ENCODE data around the gene FAM149A. TPM values are rescaled to one million over a fixed set of nuclear protein-coding genes. Genes with fewer than 3 reads are reported as not detected.

The FAM149A gene
- total RNA-seq, 1 donor from 2014 or later = 0.33 TPM

DNA sequence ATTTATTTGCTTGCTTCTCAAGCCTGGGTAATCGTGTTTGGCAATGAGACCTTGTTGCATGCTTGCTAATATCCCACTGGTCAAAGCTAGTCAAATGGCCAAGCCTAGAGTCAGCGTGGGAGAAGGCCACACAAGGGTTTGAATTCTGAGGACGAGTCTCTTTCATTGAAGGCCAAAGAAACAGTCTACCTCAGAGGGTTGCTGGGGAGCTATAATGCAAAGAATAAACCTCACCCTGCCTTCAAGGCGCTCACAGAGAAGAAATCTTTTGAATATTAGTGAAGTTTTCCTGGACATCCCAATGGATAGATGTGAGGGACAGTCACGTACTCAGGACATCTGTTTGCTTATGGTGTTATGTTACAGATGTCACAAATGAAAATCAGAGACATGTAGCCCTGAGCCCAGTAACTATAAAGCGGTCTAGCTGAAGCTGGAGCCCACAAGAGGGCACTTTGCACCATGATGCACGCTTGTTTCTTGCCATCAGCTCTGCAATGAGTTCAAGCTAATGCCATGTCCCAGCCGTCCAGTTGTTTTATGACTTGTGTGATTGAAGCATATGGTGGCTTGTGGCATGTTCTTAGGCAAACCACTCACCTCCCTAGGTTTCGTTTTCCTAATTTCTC lies 36.6 kb upstream of the FAM149A start:
- Mint-ChIP-seq H3K4me1 (ENCODE audit: unreplicated experiment) (no peaks in the 10 kb centered on the region), H3K9me3 (ENCODE audit: unreplicated experiment) (no peaks in the 10 kb centered on the region), H3K4me3 (ENCODE audit: unreplicated experiment) (no peak overlapping the region), H3K27me3 (ENCODE audit: unreplicated experiment) (peaks cover 2% of the 10 kb centered on the region), H3K36me3 (ENCODE audit: low read depth, unreplicated experiment) (no peaks in the 10 kb centered on the region), H3K27ac (ENCODE audit: unreplicated experiment) (no peak overlapping the region)
- DNase-seq (ENCODE audit: low spot score) = peak; percentile 24
- no peak for TF ChIP-seq CTCF (IDR thresholded peaks at IDR 0.05; ENCODE audit: unreplicated experiment)

- H3K36me3 Mint-ChIP-seq (ENCODE audit: low read depth, unreplicated experiment) = no peaks in the 10 kb centered on the region
- TF ChIP-seq CTCF (IDR thresholded peaks at IDR 0.05; ENCODE audit: unreplicated experiment) = no peak
- no peak within 1 kb of the TSS for H3K4me3 Mint-ChIP-seq (ENCODE audit: unreplicated experiment)
- no peaks in the 10 kb centered on the region for H3K9me3 Mint-ChIP-seq (ENCODE audit: unreplicated experiment)
- DNase-seq (ENCODE audit: low spot score) = no peak
- H3K27me3 Mint-ChIP-seq (ENCODE audit: unreplicated experiment) = peaks cover 2% of the 10 kb centered on the region
- H3K4me1 Mint-ChIP-seq (ENCODE audit: unreplicated experiment) = no peaks in the 10 kb centered on the region
- H3K27ac Mint-ChIP-seq (ENCODE audit: unreplicated experiment) = no peak within 1 kb of the TSS
Observed at GRCh38 chr4:186068581-186069348, 35.7 kb upstream of the FAM149A start, which contains the start of gene TLR3. TLR3 (plus strand) TSS chr4:186069156; CDS start chr4:186076620, 7,464 bp downstream.

GRCh38 chr4:186069729-186070128 lies 34.8 kb upstream of the FAM149A start:
- DNase-seq (ENCODE audit: low spot score) = no peak
- H3K27me3 Mint-ChIP-seq (ENCODE audit: unreplicated experiment) = peaks cover 2% of the 10 kb centered on the region
- no peaks in the 10 kb centered on the region for H3K9me3 Mint-ChIP-seq (ENCODE audit: unreplicated experiment)
- no peak overlapping the region for H3K4me3 Mint-ChIP-seq (ENCODE audit: unreplicated experiment)
- no peaks in the 10 kb centered on the region for H3K4me1 Mint-ChIP-seq (ENCODE audit: unreplicated experiment)
- no peak overlapping the region for H3K27ac Mint-ChIP-seq (ENCODE audit: unreplicated experiment)
- no peaks in the 10 kb centered on the region for H3K36me3 Mint-ChIP-seq (ENCODE audit: low read depth, unreplicated experiment)
- no peak for TF ChIP-seq CTCF (IDR thresholded peaks at IDR 0.05; ENCODE audit: unreplicated experiment)

GRCh38 chr4:186072516-186072915 lies 32.0 kb upstream of the FAM149A start:
- no peak for DNase-seq (ENCODE audit: low spot score)
- H3K36me3 Mint-ChIP-seq (ENCODE audit: low read depth, unreplicated experiment) = no peaks in the 10 kb centered on the region
- H3K27ac Mint-ChIP-seq (ENCODE audit: unreplicated experiment) = no peak overlapping the region
- no peaks in the 10 kb centered on the region for H3K4me1 Mint-ChIP-seq (ENCODE audit: unreplicated experiment)
- H3K4me3 Mint-ChIP-seq (ENCODE audit: unreplicated experiment) = no peak overlapping the region
- TF ChIP-seq CTCF (IDR thresholded peaks at IDR 0.05; ENCODE audit: unreplicated experiment) = no peak
- no peaks in the 10 kb centered on the region for H3K9me3 Mint-ChIP-seq (ENCODE audit: unreplicated experiment)
- H3K27me3 Mint-ChIP-seq (ENCODE audit: unreplicated experiment) = no peaks in the 10 kb centered on the region

DNA sequence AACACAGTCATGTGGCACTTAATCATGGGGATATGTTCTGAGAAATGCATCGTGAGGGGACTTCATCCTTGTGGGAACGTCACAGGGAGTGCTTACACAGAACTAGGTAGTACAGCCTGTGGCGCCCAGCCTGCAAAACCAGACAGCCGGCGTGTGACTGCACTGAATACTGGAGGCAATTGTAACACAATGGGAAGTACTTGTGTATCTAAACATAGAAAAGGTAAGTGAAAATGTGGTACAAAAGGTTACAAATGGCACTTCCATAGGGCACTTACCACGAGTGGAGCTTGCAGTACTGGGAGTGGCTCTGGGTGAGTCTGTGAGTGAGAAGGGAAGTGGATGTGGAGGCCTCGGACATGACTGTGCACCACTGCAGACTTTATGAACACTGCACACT lies 30.3 kb upstream of the FAM149A start:
- no peak overlapping the region for H3K27ac Mint-ChIP-seq (ENCODE audit: unreplicated experiment)
- no peak for TF ChIP-seq CTCF (IDR thresholded peaks at IDR 0.05; ENCODE audit: unreplicated experiment)
- H3K4me1 Mint-ChIP-seq (ENCODE audit: unreplicated experiment) = no peaks in the 10 kb centered on the region
- H3K36me3 Mint-ChIP-seq (ENCODE audit: low read depth, unreplicated experiment) = no peaks in the 10 kb centered on the region
- DNase-seq (ENCODE audit: low spot score) = no peak
- no peaks in the 10 kb centered on the region for H3K27me3 Mint-ChIP-seq (ENCODE audit: unreplicated experiment)
- no peaks in the 10 kb centered on the region for H3K9me3 Mint-ChIP-seq (ENCODE audit: unreplicated experiment)
- H3K4me3 Mint-ChIP-seq (ENCODE audit: unreplicated experiment) = no peak overlapping the region

Measured in endothelial cell (in vitro differentiated cells).